ENCODE measurements around the gene DSCAM. TPM values are rescaled to one million over a fixed set of nuclear protein-coding genes. Genes with fewer than 3 reads are reported as not detected.

The DSCAM gene
- total RNA-seq, 1 donor from 2014 or later: 0.06 TPM

GRCh38 chr21:40566486-40566885, 280.5 kb downstream of the DSCAM start:
- DNase-seq (ENCODE audit: low read depth): no peak
- H3K4me3 ChIP-seq (ENCODE audit: low read depth, low read length): no peak overlapping the region
- TF ChIP-seq, protein P1, sequence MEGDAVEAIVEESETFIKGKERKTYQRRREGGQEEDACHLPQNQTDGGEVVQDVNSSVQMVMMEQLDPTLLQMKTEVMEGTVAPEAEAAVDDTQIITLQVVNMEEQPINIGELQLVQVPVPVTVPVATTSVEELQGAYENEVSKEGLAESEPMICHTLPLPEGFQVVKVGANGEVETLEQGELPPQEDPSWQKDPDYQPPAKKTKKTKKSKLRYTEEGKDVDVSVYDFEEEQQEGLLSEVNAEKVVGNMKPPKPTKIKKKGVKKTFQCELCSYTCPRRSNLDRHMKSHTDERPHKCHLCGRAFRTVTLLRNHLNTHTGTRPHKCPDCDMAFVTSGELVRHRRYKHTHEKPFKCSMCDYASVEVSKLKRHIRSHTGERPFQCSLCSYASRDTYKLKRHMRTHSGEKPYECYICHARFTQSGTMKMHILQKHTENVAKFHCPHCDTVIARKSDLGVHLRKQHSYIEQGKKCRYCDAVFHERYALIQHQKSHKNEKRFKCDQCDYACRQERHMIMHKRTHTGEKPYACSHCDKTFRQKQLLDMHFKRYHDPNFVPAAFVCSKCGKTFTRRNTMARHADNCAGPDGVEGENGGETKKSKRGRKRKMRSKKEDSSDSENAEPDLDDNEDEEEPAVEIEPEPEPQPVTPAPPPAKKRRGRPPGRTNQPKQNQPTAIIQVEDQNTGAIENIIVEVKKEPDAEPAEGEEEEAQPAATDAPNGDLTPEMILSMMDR (conservative IDR thresholded peaks at IDR 0.05; ENCODE audit: low read depth, low read length): no peak

DNA sequence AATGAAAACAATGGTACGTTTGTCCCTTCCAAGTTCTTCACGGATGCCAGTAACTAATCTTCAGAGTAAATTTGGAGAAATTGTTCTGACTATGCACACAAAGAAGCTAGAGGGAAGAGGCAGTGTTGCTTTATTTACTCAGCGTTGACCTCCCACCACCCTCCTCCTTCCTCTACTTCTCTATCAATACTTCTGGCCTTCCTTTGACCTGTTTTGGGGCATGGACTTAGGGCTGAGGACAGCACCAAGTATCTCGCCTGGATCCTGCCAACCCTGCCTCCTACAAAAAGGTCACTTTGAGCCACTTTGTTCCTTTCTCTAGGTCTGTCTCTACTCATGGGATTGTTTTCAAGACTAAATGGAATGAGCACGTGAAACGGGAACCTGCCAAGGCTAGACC, 282.6 kb downstream of the DSCAM start:
- TF ChIP-seq, protein P1 (conservative IDR thresholded peaks at IDR 0.05; ENCODE audit: low read depth, low read length): no peak
- no peak for DNase-seq (ENCODE audit: low read depth)
- no peak overlapping the region for H3K4me3 ChIP-seq (ENCODE audit: low read depth, low read length)

DNA sequence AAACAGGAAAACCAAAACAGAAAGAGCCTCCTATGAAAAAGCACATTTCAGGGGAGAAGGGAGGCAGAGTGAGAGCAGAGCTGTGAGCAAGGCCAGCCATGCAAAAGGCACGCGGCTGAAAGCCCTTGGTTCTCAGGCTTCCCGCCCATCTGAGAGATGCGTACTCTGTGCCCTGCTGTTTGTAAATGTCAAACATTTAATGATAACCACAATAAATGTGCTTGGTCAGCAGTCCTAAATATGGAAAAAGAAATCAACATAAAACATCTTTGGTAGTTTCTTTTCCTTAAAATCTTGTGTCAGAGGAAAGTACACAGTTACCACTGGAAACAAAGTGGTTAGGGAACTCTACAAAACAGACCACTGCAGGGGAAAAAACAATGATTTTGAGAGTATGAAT, 283.1 kb downstream of the DSCAM start:
- no peak for DNase-seq (ENCODE audit: low read depth)
- no peak overlapping the region for H3K4me3 ChIP-seq (ENCODE audit: low read depth, low read length)
- TF ChIP-seq, protein P1 (conservative IDR thresholded peaks at IDR 0.05; ENCODE audit: low read depth, low read length): no peak

DNA sequence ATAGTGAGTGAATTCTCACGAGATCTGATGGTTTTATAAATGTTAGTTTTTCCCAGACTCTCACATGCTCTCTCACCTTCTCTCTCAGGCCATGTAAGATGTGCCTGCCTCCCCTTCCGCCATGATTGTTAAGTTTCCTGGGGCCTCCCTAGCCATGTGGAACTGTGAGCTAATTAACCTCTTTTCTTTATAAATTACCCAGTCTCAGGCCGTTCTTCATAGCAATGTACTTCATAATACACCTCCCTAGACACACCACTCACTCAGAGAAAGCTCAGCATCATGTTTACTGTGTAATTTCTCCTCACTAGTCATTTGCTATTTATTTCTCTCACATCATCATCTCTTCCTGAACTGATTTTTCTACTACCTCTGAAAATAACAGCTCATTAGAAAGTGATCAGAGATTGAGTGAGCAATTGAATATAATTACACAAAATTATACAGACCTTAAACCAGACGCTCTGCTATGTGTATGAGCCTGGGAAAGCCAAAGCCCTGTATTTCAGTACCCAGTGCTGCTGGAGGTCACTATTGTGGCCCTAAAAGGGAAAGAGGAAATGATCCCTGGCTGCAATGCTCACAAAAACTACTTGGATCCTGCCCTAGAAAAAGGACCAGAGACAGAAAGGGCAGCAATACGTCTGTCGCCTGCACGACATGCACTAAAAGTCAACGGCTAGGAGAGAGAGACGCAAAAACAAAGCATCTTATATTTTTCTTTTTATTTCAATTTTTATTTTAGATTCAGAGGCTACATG, 284.5 kb downstream of the DSCAM start:
- H3K4me3 ChIP-seq (ENCODE audit: low read depth, low read length): no peak overlapping the region
- DNase-seq (ENCODE audit: low read depth): no peak
- TF ChIP-seq, protein P1 (conservative IDR thresholded peaks at IDR 0.05; ENCODE audit: low read depth, low read length): no peak

GRCh38 chr21:40556442-40556968, 290.5 kb downstream of the DSCAM start:
- DNase-seq (ENCODE audit: low read depth): no peak
- no peak overlapping the region for H3K4me3 ChIP-seq (ENCODE audit: low read depth, low read length)
- TF ChIP-seq, protein P1 (conservative IDR thresholded peaks at IDR 0.05; ENCODE audit: low read depth, low read length): no peak

- no peak for DNase-seq (ENCODE audit: low read depth)
- TF ChIP-seq, protein P1 (conservative IDR thresholded peaks at IDR 0.05; ENCODE audit: low read depth, low read length): no peak
- H3K4me3 ChIP-seq (ENCODE audit: low read depth, low read length): no peak overlapping the region
These were observed 291.9 kb downstream of the DSCAM start for GRCh38 chr21:40555021-40555528.

Data from epithelial cell of proximal tubule (primary cell).